Stimulated activated CD4-positive, alpha-beta T cell treated with anti-CD3 and anti-CD28 coated beads, Interleukin-12 subunit alpha, Interleukin-12 subunit beta, amount 100 ng/mL, for 48 hours (primary cell): ENCODE measurements around the gene C22orf31.
"Not testable (repeated sequence)": the region's sequence is repeated elsewhere in the genome, so short reads cannot be mapped to it uniquely, and the experiment has no call there.

Experiments used
- DNase-seq, 3 donors: peaks; one replicate each; pipeline ENCODE4 v3.0.0-alpha.2; 2020; ENCODE audit warnings: low read depth in 2 of 3, low spot score in 1 of 3

Gene C22orf31

GRCh38 chr22:29061773-29062172 is at the start of gene C22orf31:
TSS of gene C22orf31 (minus strand) at chr22:29061831. CDS start at chr22:29061792, 39 bp downstream.
- no peak for DNase-seq

DNA sequence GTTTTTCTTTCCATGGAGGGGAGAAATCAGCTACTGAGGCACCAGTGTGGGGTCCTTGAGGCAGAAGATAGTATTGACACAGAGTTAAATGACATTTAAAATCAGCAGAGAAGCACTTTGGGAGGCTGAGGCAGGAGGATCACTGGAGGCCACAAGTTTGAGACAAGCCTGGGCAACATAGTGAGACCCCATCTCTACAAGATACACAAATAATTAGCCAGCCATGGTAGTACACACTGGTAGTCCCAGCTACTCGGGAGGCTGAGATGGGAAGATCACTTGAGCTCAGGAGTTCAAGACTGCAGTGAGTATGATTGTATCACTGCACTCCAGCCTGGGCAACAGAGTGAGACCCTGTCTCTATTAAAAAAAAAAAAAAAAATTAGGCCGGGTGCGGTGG is 49.3 kb upstream of the C22orf31 start:
- DNase-seq = no peak

DNA sequence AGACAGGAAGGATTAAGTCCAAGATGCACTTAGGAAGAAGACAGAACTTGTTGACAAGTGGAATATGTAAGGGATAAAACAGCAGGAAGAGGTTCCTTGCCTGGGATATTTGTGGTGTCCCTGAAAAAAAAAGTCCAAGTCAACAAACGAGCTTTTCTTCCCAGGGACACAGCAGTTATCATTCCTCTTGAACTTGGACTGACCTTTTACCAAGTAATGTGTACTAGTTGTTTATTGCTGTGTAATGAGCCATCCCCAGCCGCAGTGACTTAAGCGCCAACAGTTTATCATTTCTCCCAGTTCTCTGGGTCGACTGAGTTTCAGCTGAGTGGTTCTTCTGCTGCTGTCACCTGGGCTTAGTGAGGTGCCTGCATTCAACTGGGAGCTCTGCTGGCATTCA is 48.2 kb upstream of the C22orf31 start:
- DNase-seq = no peak

DNA sequence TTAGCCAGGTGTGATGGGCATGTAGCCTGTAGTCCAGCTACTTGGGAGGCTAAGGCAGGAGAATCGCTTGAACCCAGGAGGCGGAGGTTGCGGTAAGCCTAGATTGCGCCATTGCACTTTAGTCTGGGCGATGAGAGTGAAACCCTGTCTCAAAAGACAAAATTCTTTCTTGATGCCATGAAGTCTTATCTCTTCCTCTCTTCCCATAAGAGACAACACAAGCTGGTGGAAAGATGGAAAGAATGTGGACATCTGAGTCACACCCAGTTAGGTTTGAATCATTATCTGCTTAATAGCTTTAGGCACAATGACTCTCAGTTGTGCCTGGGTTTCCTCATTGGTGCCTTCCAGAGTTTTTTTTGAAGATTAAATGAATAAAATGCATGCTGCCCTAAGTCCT is 46.5 kb upstream of the C22orf31 start:
- no peak for DNase-seq

- no peak for DNase-seq
Observed at GRCh38 chr22:29106839-29107238, 45.2 kb upstream of the C22orf31 start.

GRCh38 chr22:29105468-29105867 is 43.8 kb upstream of the C22orf31 start:
- DNase-seq = no peak

DNA sequence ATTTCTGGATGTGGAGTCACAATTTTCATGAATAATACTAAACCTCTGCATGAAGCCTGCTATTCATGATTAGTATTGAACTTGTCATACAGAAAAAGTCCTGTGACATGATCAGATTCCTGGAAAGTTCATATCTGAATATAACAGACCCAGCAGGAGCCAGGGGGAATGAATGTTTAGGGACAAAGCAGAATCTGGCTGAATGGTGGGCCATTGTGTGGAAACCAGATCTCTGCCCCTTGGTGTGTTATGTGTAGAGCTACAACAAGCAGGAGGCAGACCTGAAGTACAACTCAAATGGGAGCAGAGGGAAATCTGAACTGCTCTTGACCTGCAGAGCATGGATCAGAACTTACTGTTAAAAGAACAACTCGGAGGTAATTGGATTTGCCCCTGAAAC is 41.5 kb upstream of the C22orf31 start:
- no peak for DNase-seq

DNA sequence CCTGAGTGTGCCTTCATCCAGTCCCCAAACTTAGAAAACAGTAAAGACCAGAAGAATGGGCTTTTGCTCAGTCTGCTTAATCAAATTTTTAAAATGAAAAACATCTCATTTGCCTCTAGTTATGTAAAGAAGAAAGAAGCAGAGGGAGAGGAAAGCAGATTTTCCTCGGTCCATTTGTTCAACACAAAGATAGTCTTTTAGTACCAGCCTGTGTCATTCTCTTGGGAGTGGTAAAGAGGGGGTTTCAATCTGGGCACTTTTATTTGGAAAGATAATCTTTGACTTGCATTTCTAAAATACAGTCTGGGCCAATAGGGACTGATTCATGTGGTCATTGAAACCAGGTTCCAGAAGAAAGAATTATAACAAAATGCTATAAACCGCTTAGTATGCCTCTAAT is 40.7 kb upstream of the C22orf31 start:
- DNase-seq = no peak

DNA sequence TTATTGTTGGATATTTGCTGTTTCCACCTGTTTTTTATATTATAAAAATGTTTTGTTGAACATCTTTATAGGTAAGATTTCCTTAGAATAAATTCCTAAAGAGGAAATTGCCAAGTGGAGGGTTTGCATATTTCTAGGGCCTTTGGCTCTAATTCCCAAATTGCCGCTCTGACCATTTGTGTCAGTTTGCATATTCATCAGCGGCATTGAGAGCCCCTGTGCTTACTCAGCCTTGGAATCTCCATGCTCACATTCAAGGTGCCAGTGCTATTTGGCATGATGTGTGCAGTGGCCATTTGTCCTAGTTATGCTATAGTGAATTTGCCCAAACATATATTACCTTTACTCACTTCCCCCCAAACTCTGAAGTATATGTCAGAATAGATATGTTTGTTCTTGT is 36.7 kb upstream of the C22orf31 start:
- DNase-seq = no peak

- no peak for DNase-seq
Observed at GRCh38 chr22:29096736-29097669, 35.4 kb upstream of the C22orf31 start.

DNA sequence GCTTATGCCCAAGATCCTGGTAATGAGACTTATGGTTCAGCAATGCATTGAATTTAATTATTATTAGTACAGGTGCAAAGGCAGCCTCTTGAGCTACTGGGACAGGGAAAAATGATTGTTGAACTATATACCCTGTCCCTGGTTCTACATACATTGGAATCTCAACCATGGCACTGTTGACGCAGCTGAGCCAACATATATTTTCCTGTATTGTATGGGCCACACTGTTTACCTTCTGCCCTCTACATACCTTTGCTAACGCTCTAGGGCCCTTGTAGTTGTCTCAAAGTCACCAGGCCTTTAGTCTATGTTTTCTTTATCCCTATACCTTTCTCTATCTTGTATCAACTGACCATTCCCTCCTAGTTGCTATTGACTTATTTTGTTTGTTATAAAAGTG is 33.8 kb upstream of the C22orf31 start:
- no peak for DNase-seq

- DNase-seq = no peak
Observed at GRCh38 chr22:29093501-29094300, 32.1 kb upstream of the C22orf31 start.

- DNase-seq = no peak
Observed at GRCh38 chr22:29093030-29093429, 31.4 kb upstream of the C22orf31 start.

GRCh38 chr22:29092243-29092642 is 30.6 kb upstream of the C22orf31 start:
- DNase-seq = no peak

DNA sequence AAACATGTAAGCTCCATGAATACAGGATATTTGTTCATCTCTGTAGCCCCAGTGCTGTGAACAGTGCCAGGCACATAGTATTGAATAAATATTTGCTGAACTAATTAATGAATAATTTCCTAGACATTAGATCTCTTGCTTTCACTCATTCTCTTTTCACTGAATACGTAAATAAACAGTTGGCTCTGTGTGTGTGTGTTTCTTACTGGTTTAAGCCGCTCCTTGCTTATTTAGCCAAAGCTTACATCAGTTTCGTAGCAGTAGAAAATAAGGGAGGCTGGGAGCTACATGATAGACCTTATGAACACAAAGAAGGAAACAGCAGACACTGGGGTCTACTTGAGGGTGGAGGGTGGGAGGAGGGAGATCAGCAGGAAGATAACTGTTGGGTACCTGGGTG is 28.4 kb upstream of the C22orf31 start:
- DNase-seq = no peak

DNA sequence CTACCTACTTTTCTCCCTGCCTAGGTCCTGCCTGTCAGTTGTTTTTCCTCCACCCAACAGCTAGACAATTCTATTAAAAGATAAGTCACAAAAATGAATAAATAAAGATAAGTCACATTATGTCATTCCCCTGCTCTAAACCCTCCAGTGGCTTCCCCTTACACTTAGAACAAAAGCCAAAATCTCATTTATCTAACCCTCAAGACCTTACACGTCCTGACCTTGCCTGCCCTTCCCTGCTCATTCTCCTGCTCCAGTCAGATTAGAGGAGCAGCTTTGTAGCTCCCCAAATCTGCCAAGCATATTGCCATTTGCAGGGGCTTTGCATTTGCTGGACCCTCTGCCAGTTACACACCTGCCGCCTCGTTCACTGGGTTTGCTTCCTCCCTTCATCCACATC is 27.9 kb upstream of the C22orf31 start:
- no peak for DNase-seq

GRCh38 chr22:29088809-29089208 is 27.2 kb upstream of the C22orf31 start:
- DNase-seq = no peak

- no peak for DNase-seq
Observed at GRCh38 chr22:29087012-29087411, 25.4 kb upstream of the C22orf31 start.

DNA sequence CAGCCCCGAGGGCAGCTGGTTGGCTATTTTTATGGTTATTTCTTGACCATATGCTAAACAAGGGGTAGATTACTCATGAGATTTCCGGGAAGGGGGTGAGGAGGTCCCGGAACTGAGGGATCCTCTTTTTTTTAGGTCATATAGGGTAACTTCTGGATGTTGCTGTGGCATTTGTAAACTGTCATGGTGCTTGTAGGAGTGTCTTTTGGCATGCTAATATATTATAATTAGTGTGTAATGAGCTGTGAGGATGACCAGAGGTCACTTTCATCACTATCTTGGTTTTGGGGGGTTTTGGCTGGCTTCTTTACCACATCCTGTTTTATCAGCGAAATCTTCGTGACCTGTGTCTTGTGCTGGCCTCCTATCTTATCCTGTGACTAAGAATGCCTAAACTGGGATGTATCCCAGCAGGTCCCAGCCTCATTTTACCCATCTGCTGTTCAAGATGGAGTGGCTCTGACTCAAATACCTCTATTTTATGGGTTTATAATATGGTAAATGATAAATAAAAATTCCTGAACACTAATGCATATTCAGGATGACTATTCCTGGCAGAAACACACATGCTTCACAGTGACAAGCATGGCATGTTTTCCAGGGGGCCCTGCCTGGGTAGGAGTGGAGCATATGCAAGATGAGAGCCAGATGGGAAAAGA is 22.4 kb upstream of the C22orf31 start:
- no peak for DNase-seq

- DNase-seq = not testable (repeated sequence)
Observed at GRCh38 chr22:29083576-29083932, 21.9 kb upstream of the C22orf31 start.

GRCh38 chr22:29082826-29083545 is 21.4 kb upstream of the C22orf31 start:
- no peak for DNase-seq
